GM23338 (cell line): ENCODE measurements around the gene KIF25. TPM values are rescaled to one million over a fixed set of nuclear protein-coding genes. Genes with fewer than 3 reads are reported as not detected.

Source experiments
- ATAC-seq: fragments of 200-7000 bp; cut with Tn5 transposase; 3 replicates; pipeline ENCODE4 v1.9.1; 2020
- DNase-seq: peaks from one replicate; pipeline ENCODE4 v3.0.0-alpha.2; 2015; ENCODE audit warnings: low spot score
- H2AFZ ChIP-seq: fragments of 200-600 bp; sonication (generic); 2 replicates; pipeline ENCODE4 v1.8.0; 2016; ENCODE audit warnings: antibody characterized with exemption, mild to moderate bottlenecking, moderate library complexity
- H3F3A ChIP-seq: fragments of 200-600 bp; sonication (generic); replicated peaks from 2 replicates; pipeline ENCODE4 v1.8.0; 2017; ENCODE audit warnings: antibody characterized with exemption, mixed run types, low read depth
- H3K27ac ChIP-seq: fragments of 200-600 bp; sonication (generic); 2 replicates; pipeline ENCODE4 v1.6.1; 2016; ENCODE audit warnings: low read depth
- H3K27me3 ChIP-seq: fragments of 200-600 bp; sonication (generic); 2 replicates; pipeline ENCODE4 v1.8.0; 2016; ENCODE audit warnings: mild to moderate bottlenecking, mixed run types, moderate library complexity; ENCODE audit not compliant: insufficient read depth
- H3K36me3 ChIP-seq: fragments of 200-600 bp; sonication (generic); 2 replicates; pipeline ENCODE4 v1.8.0; 2016; ENCODE audit warnings: mild to moderate bottlenecking; ENCODE audit not compliant: insufficient read depth
- H3K4me1 ChIP-seq: fragments of 200-600 bp; sonication (generic); 2 replicates; pipeline ENCODE4 v1.8.0; 2016; ENCODE audit warnings: mild to moderate bottlenecking, moderate library complexity; ENCODE audit not compliant: insufficient read depth
- H3K4me2 ChIP-seq: fragments of 200-600 bp; sonication (generic); 2 replicates; pipeline ENCODE4 v1.7.1; 2017; ENCODE audit warnings: mixed run types
- H3K4me3 ChIP-seq: fragments of 200-600 bp; sonication (generic); 2 replicates; pipeline ENCODE4 v1.6.1; 2016; ENCODE audit warnings: mixed run types
- H3K79me2 ChIP-seq: fragments of 200-600 bp; sonication (generic); replicated peaks from 2 replicates; pipeline ENCODE4 v1.8.0; 2017; ENCODE audit warnings: mild to moderate bottlenecking; ENCODE audit not compliant: insufficient read depth
- H3K9me2 ChIP-seq: fragments of 200-600 bp; sonication (generic); 2 replicates; pipeline ENCODE4 v1.8.0; 2017; ENCODE audit not compliant: insufficient read depth
- H4K20me1 ChIP-seq: fragments of 200-600 bp; sonication (generic); replicated peaks from 2 replicates; pipeline ENCODE4 v1.8.0; 2017; ENCODE audit warnings: mild to moderate bottlenecking; ENCODE audit not compliant: insufficient read depth
- H3K27ac Mint-ChIP-seq: 2 replicates; pipeline ENCODE4 v1.8.0; 2020; ENCODE audit warnings: inconsistent platforms, mild to moderate bottlenecking, moderate library complexity, mixed read lengths
- H3K27me3 Mint-ChIP-seq: 3 replicates; pipeline ENCODE4 v1.8.0; 2022; ENCODE audit warnings: low read depth, mild to moderate bottlenecking, moderate library complexity, mixed read lengths, inconsistent platforms; ENCODE audit not compliant: insufficient read depth, poor library complexity
- H3K36me3 Mint-ChIP-seq: 3 replicates; pipeline ENCODE4 v1.8.0; 2021; ENCODE audit warnings: low read depth, mild to moderate bottlenecking, inconsistent platforms, moderate library complexity, mixed read lengths
- H3K4me1 Mint-ChIP-seq: 3 replicates; pipeline ENCODE4 v1.8.0; 2020; ENCODE audit warnings: mild to moderate bottlenecking, inconsistent platforms, mixed read lengths
- H3K4me3 Mint-ChIP-seq: 3 replicates; pipeline ENCODE4 v1.8.0; 2021; ENCODE audit warnings: moderate library complexity, mild to moderate bottlenecking, inconsistent platforms, mixed read lengths
- H3K9me3 Mint-ChIP-seq: 3 replicates; pipeline ENCODE4 v1.8.0; 2020; ENCODE audit warnings: moderate library complexity, mild to moderate bottlenecking, inconsistent platforms, mixed read lengths
- CREB1 ChIP-seq: fragments of 250-450 bp; sonication (Bioruptor Pico); IDR thresholded peaks from 2 replicates; pipeline ENCODE4 v1.5.0; 2020; ENCODE audit warnings: low read depth, mild to moderate bottlenecking, moderate library complexity
- ETS1 ChIP-seq: IDR thresholded peaks from 2 replicates; pipeline ENCODE4 v1.6.1; 2016; ENCODE audit warnings: antibody characterized with exemption
- EZH2 ChIP-seq: fragments of 200-600 bp; sonication (generic); IDR thresholded peaks from one replicate; pipeline ENCODE4 v1.8.0; 2017; ENCODE audit warnings: antibody characterized with exemption, mild to moderate bottlenecking, low read depth; ENCODE audit not compliant: unreplicated experiment
- EZH2phosphoT487 ChIP-seq: fragments of 200-600 bp; sonication (generic); IDR thresholded peaks from one replicate; pipeline ENCODE4 v1.8.1; 2018; ENCODE audit warnings: antibody characterized with exemption; ENCODE audit not compliant: unreplicated experiment
- JUNB ChIP-seq: IDR thresholded peaks from one replicate; pipeline ENCODE4 v1.6.1; 2016; ENCODE audit warnings: antibody characterized with exemption; ENCODE audit not compliant: unreplicated experiment
- NANOG ChIP-seq: IDR thresholded peaks from 2 replicates; pipeline ENCODE4 v1.6.1; 2016; ENCODE audit warnings: antibody characterized with exemption, borderline replicate concordance
- POLR2AphosphoS5 ChIP-seq: IDR thresholded peaks from 2 replicates; pipeline ENCODE4 v1.6.1; 2016; ENCODE audit warnings: antibody characterized with exemption, low read depth
- REST ChIP-seq: IDR thresholded peaks from one replicate; pipeline ENCODE4 v1.6.1; 2018; ENCODE audit warnings: antibody characterized with exemption; ENCODE audit not compliant: unreplicated experiment
- STAT1 ChIP-seq: IDR thresholded peaks from one replicate; pipeline ENCODE4 v1.6.1; 2016; ENCODE audit warnings: antibody characterized with exemption; ENCODE audit not compliant: unreplicated experiment
- ZNF114 ChIP-seq: fragments of 250-450 bp; sonication (Bioruptor Pico); IDR thresholded peaks from 2 replicates; pipeline ENCODE4 v1.5.0; 2020; ENCODE audit warnings: mild to moderate bottlenecking, moderate library complexity
- ZNF331 ChIP-seq: fragments of 250-450 bp; sonication (Bioruptor Pico); IDR thresholded peaks from 2 replicates; pipeline ENCODE4 v1.5.0; 2020; ENCODE audit warnings: low read depth, mild to moderate bottlenecking, moderate library complexity
- ZNF462 ChIP-seq: fragments of 250-450 bp; sonication (Bioruptor Pico); IDR thresholded peaks from 2 replicates; pipeline ENCODE4 v1.5.0; 2020; ENCODE audit warnings: mild to moderate bottlenecking, moderate library complexity
- polyA plus RNA-seq: library from polyadenylated mRNA; unstranded; fragments of >200 nt; fragmentation: Nextera tagmentation; extraction: Ambion mirVana; gene quantifications from 2 replicates; pipeline ENCODE4 v1.2.1, GENCODE V29; 2016
- total RNA-seq: library from RNA; depleted of rRNA; stranded (reverse); fragments of >200 nt; shearing (Covaris generic); gene quantifications from 2 replicates; pipeline ENCODE4 v1.2.3, GENCODE V29; 2014
- TF ChIP-seq, protein P1 (sequence below), 2 experiments: fragments of 200-600 bp in 1 of 2; sonication (generic) in 1 of 2; conservative IDR thresholded peaks; 2 replicates each; pipeline versions ENCODE4 v1.5.1 to v1.6.1; 2016 to 2017; ENCODE audit warnings: antibody characterized with exemption in 2 of 2, low read depth in 2 of 2, mild to moderate bottlenecking in 2 of 2, moderate library complexity in 1 of 2

KIF25 gene
- total and polyA plus RNA-seq, 2 experiments from 2014 or later, result 0.69 to 0.76 TPM

- H3K27ac Mint-ChIP-seq, result no peak overlapping the region
- no peaks in the 10 kb centered on the region for H3K9me2 ChIP-seq
- no peaks in the 10 kb centered on the region for H3K79me2 ChIP-seq
- DNase-seq (no peak), ATAC-seq (no peak)
- H3K27me3 ChIP-seq, result no peaks in the 10 kb centered on the region
- H3K4me3 ChIP-seq, result no peak overlapping the region
- H3K4me3 Mint-ChIP-seq, result no peak overlapping the region
- no peak overlapping the region for H3K4me2 ChIP-seq
- H3K4me1 ChIP-seq, result no peaks in the 10 kb centered on the region
- H3K36me3 Mint-ChIP-seq, result no peaks in the 10 kb centered on the region
- TF ChIP-seq STAT1 (no peak), CREB1 (no peak), POLR2AphosphoS5 (no peak), ETS1 (no peak), ZNF331 (CRISPR knock-in tag) (no peak), NANOG (no peak), EZH2 (no peak), REST (no peak), JUNB (no peak), ZNF462 (no peak), EZH2phosphoT487 (no peak), ZNF114 (CRISPR knock-in tag) (no peak)
- TF ChIP-seq, protein P1, sequence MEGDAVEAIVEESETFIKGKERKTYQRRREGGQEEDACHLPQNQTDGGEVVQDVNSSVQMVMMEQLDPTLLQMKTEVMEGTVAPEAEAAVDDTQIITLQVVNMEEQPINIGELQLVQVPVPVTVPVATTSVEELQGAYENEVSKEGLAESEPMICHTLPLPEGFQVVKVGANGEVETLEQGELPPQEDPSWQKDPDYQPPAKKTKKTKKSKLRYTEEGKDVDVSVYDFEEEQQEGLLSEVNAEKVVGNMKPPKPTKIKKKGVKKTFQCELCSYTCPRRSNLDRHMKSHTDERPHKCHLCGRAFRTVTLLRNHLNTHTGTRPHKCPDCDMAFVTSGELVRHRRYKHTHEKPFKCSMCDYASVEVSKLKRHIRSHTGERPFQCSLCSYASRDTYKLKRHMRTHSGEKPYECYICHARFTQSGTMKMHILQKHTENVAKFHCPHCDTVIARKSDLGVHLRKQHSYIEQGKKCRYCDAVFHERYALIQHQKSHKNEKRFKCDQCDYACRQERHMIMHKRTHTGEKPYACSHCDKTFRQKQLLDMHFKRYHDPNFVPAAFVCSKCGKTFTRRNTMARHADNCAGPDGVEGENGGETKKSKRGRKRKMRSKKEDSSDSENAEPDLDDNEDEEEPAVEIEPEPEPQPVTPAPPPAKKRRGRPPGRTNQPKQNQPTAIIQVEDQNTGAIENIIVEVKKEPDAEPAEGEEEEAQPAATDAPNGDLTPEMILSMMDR (conservative IDR thresholded peaks at IDR 0.05; ENCODE audit: low read depth in 2 of 2), result no peak
- no peak overlapping the region for H2AFZ ChIP-seq
- H3K36me3 ChIP-seq, result no peaks in the 10 kb centered on the region
- H3K27ac ChIP-seq, result no peak overlapping the region
- no peaks in the 10 kb centered on the region for H4K20me1 ChIP-seq
- no peaks in the 10 kb centered on the region for H3F3A ChIP-seq
- H3K27me3 Mint-ChIP-seq, result peaks cover 8% of the 10 kb centered on the region
- no peaks in the 10 kb centered on the region; the same call in 2 of the 3 replicates for H3K9me3 Mint-ChIP-seq
- peaks cover 34% of the 10 kb centered on the region for H3K4me1 Mint-ChIP-seq
Measured at GRCh38 chr6:168092541-168092940, 95.1 kb downstream of the KIF25 start.
